IPS DF 19.7 (cell line): Measurements from ENCODE around the gene HLA-DQA1.
A peak's percentile ranks its signal among the peaks of the same experiment; 100 is the strongest.
"Not testable (repeated sequence)": the region's sequence is repeated elsewhere in the genome, so short reads cannot be mapped to it uniquely, and the experiment has no call there.

Source experiments
- DNase-seq: peaks from one replicate; pipeline ENCODE4 v3.0.0-alpha.2; 2013; ENCODE audit warnings: low read depth, low spot score

Gene HLA-DQA1

DNA sequence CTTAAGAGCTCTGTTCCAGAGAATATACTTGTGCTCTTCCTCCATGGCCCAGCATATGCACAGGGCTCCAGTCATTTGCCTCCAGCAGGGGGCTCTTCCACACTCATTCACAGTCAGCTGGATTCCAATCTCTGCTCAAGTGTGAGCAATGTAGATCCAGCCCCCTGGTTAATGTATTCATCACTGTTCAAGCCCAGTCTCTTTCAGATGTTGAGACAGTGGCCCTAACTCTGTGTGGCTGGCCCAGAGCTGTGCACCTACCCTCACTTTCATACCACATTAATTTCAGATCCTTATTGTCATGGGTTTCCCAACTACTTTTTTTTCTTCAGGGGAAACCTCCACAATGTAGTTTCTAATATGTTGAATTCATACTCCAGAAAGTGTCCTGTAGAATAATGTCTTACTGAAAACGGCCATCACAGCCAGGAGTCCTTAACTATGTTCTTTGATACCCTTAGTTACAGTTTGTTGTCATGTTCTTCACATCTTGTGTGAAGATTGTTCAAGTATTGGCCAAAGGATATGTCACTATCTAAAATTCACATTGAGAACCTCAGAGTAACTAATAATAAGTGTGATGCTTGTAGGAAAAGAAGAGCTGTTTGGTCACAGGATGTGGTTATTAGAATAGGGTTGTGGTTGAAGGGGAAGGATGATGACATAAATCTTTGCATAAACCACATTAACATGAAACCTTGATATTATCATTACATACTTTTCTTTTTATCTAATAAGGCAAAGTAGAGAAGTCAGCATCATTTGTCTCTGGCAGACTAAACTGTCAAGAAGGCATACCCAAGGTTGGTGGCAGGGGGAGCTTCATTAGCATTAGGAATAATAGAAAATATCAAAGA is 14.4 kb upstream of the HLA-DQA1 start:
- DNase-seq = peak; percentile 64

DNA sequence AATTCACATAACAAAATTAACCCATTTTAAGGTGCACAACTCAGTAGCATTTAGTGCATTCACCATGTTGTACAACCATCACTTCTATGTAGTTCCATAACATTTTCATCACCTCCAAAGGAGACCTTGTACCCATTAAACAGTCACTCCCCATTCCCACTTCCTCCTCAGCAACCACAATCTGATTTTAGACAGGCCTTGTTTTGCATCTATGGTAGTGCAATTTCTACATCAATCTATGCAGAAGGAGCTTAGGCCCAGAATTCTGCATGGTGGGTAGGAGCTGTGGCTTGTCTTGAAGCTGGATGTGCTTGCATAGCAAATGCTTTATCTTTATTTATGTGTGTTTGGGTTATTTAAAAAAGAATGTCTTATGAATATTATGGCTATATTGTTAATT is 13.5 kb upstream of the HLA-DQA1 start:
- no peak for DNase-seq

DNA sequence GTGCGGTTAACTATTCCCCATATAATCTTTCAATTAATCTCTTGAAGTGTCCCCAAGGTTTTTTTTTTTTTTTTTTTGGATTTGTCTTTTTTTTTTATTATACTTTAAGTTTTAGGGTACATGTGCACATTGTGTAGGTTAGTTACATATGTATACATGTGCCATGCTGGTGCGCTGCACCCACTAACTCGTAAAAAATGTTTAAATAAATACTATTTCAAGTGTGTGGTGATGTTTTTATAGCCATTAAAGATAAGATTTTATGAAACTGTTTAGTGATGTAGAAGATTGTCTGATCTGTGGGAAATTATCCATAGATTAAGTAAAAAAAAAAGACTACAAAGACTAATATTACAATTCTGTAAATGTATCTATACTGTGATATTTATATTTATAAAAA is 12.6 kb upstream of the HLA-DQA1 start:
- DNase-seq = no peak

DNA sequence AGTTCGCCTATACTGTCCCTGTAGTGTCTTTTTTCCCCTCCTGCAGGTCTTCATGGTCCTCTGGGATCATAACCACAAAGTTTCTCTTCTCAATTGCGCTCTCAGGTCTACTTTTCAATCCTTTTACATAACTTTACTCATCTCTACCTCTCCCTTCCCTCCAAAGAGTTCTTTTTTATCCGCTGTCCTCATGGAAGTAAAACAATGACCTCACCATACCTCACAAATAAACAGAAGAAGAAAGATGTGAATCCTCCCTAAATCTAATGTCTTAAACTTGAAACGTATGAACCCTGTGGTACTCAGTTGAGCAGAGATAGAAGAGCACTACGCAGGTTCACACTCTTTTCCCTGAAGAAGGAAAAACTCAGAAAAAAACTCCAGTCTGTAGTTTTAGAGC is 12.1 kb upstream of the HLA-DQA1 start:
- no peak for DNase-seq

DNA sequence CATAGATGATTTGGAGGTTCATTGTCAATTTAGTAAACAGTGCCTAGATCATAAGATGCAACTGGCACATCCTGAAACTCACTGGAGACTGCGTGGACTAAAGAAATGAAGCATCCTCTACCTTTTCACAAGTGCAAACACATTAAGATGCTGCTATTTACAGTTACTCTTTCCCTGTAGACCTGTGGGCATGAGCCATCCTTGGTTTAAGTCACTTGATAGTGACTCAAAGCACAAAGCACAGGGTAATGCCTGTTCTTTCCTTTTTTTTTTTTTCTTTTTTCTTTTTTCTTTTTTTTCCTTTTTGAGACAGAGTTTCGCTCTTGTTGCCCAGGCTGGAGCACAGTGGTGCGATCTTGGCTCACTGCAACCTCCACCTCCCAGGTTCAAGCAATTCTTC is 10.0 kb upstream of the HLA-DQA1 start:
- DNase-seq = no peak

DNA sequence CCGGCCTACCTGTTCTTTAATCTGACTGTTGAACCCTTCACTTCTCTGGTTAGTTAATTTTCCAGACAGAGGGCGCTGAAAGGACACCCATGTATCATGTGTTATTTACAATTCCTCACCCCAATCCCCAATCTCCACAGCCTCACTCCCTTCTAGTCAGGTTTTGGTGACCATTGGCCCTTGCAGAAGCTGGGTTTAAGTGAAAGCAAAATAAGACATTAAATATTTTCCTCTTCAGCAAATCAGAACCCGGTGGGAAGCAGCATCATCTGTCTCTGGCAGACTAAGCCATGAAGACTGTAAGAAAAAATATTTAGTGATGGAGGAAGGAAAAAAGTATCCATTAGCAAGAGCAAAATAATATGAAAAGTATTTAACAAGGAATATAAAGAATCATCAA is 9.4 kb upstream of the HLA-DQA1 start:
- no peak for DNase-seq

DNA sequence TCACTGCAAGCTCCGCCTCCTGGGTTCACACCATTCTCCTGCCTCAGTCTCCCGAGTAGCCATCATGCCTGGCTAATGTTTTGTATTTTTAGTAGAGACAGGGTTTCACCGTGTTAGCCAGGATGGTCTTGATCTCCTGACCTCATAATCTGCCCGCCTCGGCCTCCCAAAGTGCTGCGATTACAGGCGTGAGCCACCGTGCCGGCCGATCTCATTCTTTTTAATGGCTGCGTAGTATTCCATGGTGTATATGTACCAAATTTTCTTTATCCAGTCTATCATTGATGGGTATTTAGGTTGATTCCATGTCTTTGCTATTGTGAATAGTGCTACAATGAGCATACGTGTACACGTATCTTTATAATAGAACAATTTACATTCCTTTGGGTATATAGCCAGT is 7.4 kb upstream of the HLA-DQA1 start:
- not testable (repeated sequence) for DNase-seq

DNA sequence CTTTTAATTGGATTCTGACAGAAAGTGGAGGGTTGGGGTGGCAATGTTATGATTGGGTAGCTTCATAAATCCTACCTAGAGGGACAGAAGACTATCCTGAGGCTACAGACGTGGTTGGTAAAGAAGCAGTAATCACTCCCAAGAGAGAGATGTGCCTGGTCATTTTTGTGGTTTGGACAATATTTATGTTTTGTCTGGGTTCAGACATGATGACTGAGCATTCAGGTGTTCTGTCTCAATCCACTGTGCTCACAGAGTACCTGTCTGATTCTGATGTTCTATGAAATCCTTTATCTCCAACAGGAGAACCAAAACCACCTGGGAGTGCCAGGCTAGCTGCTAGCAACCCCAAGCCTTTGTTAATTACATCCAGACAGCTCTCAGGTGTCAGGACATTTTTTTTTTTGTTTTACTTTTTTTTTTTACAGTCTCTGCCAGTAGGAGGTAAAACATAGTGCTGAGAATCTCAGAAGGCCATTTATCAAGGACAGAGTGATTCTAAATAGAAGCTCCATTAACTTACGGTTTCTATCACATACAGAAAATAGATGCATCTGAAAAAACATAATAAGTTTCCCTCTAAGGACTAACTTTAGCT is 1.6 kb upstream of the HLA-DQA1 start:
- no peak for DNase-seq

DNA sequence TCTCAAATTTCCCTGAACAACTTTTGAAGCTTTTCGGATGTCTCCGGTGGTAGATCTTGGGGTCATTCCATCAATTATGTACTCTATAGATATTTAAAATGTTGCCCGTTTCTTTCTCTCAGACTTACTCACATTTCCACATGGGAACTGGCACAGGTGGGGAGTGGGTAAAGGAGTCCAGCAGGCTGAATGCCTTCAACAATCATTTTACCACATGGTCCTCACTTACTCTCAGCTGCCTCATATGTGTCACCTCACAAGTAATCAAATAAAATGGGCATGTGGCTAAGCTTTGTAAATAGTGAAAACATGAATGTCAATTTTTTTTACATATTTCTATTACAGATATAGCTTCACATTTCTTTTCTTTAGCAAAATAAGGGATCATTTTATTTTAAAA is 677 bp downstream of the HLA-DQA1 start:
- no peak for DNase-seq

DNA sequence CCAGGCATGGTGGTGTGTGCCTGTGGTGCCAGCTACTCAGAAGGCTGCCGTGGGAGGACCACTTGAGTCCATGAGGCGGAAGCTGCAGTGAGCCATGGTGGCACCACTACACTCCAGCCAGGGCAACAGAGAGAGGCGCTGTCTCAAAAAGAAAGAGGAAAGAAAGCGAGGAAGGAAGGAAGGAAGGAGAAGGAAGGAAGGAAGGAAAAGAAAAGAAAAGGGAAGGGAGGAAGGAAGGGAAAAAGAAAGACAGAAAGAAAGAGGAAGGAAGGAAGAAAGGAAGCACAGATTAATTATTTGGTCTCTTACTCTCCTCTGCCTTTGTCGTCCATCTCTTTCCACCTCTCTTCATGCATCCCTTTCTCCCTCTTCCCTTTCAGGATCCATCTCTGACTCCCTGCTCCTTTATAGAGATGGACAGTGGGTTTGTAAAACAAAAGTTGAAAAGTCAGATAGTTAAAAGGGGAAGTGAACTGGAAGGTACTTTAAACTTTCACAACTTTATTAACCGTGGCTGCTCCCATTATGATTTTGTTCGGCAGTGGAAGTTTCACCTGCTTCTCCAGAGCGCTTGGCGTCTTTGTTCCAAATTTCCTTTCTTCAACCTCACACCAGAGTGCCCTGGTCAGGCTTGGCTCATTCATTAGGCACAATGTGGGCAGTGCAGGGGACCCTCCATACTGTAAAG is 1.5 kb downstream of the HLA-DQA1 start:
- DNase-seq = no peak

DNA sequence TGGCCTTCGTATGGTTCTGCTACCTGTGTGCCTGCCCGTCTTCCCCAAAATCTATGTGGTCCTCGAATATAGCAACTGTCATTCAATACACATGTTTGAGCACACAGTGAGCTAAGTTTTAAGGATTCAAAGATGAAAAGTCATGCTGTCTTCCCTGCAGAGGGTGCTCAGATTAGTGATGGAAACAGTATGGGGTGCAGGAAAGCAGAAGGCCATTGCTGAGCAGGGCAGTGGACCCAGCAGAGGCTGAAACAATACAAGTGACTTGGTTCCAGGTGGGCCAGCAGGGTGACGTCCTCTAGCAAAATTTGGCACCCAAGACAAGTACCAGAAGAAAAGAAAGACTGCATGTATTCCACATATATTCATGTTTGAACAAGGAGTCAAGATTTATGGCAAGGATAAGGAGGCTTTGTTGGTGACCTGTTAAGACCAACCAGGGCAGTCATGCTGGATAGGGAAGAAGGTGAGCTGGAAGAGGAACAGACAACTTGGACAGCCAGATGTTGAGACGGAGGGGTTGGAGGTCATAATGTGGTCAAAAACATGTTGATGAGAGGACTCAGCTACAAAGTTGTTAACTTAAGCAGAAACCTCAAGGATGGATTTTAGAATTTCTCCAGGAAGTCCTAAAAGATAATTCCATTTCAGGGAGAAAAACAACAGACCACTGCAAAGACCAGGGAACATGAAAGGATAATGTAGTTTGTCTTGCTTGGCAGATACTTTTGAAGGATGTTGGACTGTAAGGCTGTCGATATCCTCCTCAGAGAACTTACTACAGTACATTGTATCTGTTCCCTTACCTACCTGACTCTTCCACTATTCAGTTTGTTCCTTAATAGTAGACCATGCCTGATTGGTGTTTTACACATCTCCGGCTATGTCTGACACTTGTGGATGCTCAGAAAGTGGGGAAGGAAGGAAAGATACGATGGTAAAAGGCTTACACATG is 2.5 kb downstream of the HLA-DQA1 start:
- DNase-seq = no peak

DNA sequence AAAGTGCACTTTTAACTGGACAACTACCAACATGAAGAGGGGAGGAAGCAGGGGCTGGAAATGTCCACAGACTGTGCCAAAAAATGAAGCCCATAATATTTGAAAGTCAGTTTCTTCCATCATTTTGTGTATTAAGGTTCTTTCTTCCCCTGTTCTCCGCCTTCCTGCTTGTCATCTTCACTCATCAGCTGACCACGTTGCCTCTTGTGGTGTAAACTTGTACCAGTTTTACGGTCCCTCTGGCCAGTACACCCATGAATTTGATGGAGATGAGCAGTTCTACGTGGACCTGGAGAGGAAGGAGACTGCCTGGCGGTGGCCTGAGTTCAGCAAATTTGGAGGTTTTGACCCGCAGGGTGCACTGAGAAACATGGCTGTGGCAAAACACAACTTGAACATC is 3.9 kb downstream of the HLA-DQA1 start:
- DNase-seq = no peak

DNA sequence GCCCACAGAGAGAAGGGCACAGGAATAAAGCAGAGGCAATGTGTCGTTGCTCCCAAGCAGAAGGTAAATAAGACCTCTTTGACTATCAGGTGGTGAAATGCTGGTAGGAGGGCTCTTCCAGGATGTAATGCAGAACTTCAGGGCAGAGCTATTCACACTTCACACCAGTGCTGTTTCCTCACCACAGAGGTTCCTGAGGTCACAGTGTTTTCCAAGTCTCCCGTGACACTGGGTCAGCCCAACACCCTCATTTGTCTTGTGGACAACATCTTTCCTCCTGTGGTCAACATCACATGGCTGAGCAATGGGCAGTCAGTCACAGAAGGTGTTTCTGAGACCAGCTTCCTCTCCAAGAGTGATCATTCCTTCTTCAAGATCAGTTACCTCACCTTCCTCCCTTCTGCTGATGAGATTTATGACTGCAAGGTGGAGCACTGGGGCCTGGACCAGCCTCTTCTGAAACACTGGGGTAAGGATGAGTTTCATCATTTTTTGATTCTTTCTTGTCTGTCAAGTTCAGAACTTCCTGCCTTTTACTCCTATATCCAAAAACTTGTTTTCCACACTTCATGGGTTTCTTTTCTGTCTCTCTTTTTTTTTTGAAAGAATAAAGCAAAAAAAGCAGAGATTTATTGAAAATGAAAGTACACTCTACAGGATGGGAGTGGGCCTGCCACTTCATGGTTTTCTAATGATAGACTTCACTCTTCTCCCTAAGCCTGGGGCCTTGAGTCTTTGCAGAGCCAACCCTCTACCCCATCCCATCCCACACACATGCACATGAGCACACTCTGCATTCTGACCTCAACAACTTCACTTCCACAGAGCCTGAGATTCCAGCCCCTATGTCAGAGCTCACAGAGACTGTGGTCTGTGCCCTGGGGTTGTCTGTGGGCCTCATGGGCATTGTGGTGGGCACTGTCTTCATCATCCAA is 4.8 kb downstream of the HLA-DQA1 start:
- not testable (repeated sequence) for DNase-seq

DNA sequence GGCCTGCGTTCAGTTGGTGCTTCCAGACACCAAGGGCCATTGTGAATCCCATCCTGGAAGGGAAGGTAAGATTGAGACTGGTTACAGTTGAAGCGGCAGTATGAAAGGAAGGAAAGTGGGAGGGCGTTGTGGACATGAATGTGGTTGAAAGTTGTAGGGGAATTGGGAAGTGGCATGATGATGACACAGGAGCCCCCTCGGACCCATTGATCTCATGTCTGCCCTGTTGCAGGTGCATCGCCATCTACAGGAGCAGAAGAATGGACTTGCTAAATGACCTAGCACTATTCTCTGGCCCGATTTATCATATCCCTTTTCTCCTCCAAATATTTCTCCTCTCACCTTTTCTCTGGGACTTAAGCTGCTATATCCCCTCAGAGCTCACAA is 5.5 kb downstream of the HLA-DQA1 start:
- no peak for DNase-seq

DNA sequence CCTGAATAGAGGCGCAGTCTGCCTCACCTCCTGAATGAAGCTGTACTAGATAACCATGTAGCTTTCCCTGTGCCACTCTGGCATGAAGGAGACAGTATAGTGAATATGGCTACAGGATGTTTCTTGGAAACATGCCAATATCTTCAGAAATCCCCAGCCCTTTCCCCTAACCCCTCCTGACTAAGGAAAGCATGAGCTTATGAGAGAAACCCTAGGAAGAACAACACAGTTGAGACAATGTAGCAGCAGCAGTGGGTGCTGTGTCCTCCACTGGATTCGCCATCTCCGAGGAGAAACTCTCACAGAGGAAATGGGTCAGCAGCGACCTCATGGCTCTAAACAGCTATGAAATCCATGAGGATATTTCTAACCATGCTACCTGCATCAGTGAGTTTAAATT is 6.7 kb downstream of the HLA-DQA1 start:
- DNase-seq = no peak

DNA sequence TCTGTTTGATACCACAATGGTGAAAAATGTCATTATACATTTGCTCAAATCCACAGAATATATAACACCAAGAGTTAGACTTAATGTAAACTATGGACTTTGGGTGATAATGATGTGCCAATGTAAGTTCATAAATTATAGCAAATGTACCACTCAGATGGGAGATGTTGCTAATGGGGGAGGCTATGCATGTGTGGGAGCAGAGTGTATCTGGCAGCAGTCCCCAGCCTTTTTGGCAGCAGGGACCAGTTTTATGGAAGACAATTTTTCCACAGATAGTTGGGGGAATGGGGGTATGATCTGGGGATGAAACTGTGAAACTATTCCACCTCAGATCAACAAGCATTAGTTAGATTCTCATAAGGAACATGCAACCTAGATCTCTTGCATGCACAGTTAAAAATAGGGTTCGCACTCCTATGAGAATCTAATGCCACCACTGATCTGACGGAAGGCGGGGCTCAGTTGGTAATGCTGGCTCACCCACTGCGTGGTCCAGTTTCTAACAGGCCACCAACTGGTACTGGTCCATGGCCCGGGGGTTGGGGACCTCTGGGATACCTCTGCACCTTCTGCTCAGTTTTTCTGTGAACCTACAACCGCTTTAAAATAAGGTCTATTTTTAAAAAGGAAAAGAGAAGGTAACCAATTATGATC is 8.0 kb downstream of the HLA-DQA1 start:
- no peak for DNase-seq

DNA sequence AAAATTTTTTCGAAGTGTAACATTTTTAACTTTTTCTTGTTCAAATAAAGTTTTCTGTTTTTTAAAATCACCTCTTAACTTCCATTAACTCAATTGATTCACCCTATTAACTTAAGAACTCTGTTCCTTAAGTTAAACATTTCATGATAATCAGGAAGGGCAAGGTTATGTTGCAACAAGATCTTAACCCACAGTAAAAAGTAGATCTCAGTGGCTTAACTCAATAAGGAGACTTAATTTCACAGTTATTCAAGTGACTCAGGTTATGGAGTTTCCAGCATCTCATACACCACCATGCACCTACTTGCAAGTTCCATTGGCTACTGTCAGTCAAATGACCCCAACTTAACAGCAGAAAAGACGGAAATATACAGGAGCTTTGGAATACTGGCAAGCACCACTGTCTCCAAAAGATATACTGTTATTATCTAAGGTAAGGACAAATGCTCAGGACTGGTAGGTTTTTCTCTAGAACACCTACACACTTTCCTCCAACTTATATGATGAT is 18.1 kb downstream of the HLA-DQA1 start:
- DNase-seq = no peak

DNA sequence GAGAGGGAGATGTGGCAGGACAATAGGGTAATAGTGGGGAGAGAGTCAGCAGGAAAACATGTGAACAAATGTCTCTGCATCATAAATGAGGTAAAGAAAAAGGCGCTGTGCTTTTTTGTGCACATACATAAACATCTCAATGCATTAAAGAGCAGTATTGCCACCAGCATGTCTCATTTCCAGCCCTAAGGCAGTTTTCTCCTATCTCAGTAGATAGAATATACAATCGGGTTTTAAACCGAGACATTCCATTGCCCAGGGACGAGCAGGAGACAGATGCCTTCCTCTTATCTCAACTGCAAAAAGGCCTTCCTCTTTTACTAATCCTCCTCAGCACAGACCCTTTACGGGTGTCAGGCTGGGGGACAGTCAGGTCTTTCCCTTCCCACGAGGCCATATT is 20.1 kb downstream of the HLA-DQA1 start:
- not testable (repeated sequence) for DNase-seq

DNA sequence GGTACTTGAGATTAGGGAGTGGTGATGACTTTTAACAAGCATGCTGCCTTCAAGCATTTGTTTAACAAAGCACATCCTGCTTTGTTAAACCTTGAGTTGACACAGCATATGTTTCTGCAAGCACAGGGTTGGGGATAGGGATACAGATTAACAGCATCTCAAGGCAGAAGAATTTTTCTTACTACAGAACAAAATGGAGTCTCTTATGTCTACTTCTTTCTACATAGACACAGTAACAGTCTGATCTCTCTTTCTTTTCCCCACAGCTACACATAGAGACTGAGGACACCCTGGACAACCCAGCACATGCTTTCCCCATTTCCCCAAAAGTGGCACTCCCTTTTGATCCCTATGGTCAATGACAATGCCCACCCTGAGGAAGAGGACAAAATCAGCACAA is 20.6 kb downstream of the HLA-DQA1 start:
- DNase-seq = not testable (repeated sequence)
